Calu3 (cell line): ENCODE measurements around the gene SERPINE3. TPM values are rescaled to one million over a fixed set of nuclear protein-coding genes. Genes with fewer than 3 reads are reported as not detected.

ENCODE experiments used
- BruUV-seq: library from RNA; stranded (reverse); fragments of 400-500 nt; replicated peaks from 2 replicates; lab custom pipeline; 2021; lab: Mats Ljungman, UMichigan
- CTCF ChIA-PET: fragments of 300-600 bp; sonication (Branson Sonifier 250); formaldehyde crosslinking; loops from one replicate; lab custom pipeline; 2022; ENCODE audit warnings: antibody characterized with exemption; lab: Charles Lee
- DNase-seq: peaks from one replicate; pipeline ENCODE4 v3.0.0; 2022
- H3K27ac Mint-ChIP-seq: one replicate; pipeline ENCODE4 v1.8.0; 2022; ENCODE audit warnings: mixed read lengths; ENCODE audit not compliant: unreplicated experiment
- H3K27me3 Mint-ChIP-seq: one replicate; pipeline ENCODE4 v1.8.0; 2022; ENCODE audit warnings: mixed read lengths; ENCODE audit not compliant: unreplicated experiment
- H3K36me3 Mint-ChIP-seq: one replicate; pipeline ENCODE4 v1.8.0; 2022; ENCODE audit warnings: mild to moderate bottlenecking, moderate library complexity, mixed read lengths; ENCODE audit not compliant: insufficient read depth, unreplicated experiment
- H3K4me1 Mint-ChIP-seq: one replicate; pipeline ENCODE4 v1.8.0; 2022; ENCODE audit warnings: mild to moderate bottlenecking, low read depth, mixed read lengths; ENCODE audit not compliant: unreplicated experiment
- H3K4me3 Mint-ChIP-seq: one replicate; pipeline ENCODE4 v1.8.0; 2022; ENCODE audit warnings: mild to moderate bottlenecking, low read depth, moderate library complexity, mixed read lengths; ENCODE audit not compliant: unreplicated experiment
- H3K9me3 Mint-ChIP-seq: one replicate; pipeline ENCODE4 v1.8.0; 2022; ENCODE audit warnings: low read depth, mixed read lengths; ENCODE audit not compliant: unreplicated experiment
- CTCF ChIP-seq: fragments of 200-600 bp; IDR thresholded peaks from one replicate; pipeline ENCODE4 v1.8.0; 2022; ENCODE audit warnings: antibody characterized with exemption; ENCODE audit not compliant: unreplicated experiment
- intact Hi-C: fragments of 100-400 bp; cut with micrococcal nuclease; formaldehyde crosslinking; loops from one replicate; pipeline ENCODE4 v1.10.0; 2022; ENCODE audit not compliant: unreplicated experiment
- total RNA-seq: library from RNA; stranded (reverse); gene quantifications from 2 replicates; pipeline ENCODE4 v1.2.3, GENCODE V29; 2022

SERPINE3 gene
- total RNA-seq, 1 experiment from 2014 or later: not detected

DNA sequence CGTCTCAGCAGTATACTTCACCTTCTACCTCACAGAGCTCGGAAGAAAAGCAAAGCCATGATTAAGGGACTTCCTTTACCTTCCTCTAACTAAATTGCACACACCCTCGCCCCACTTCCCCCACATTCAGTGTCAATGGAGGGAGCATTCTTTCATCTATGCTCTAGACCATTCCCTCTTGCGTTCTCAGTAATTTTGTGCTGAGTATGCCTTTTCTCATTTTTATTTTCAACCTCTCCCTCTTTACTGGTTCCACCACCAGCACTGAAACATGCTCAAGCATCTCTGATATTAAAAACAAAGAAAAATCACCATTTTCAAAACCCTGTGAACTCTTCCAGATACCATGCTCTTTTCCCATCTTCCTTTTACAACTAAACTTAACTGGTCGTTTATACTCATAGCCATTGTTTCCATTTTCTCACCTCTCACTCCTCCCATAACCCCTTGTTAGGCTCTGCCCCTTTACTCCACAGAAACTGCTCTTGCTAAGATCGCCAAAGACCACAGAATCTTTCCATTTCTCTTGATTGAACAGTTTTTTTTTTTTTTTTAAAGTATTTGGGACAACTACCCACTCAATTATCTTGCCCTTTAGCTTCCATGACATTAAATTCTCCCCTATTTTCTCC lies 32.4 kb downstream of the SERPINE3 start:
- intact Hi-C loops: no loop called here
- Mint-ChIP-seq H3K27me3 (no peaks in the 10 kb centered on the region), H3K9me3 (no peaks in the 10 kb centered on the region), H3K4me1 (no peaks in the 10 kb centered on the region), H3K4me3 (no peak overlapping the region), H3K27ac (no peak overlapping the region), H3K36me3 (peaks cover 5% of the 10 kb centered on the region)
- BruUV-seq: no TSS peak
- CTCF ChIA-PET: no interaction called here
- no peak for DNase-seq
- TF ChIP-seq CTCF: no peak

DNA sequence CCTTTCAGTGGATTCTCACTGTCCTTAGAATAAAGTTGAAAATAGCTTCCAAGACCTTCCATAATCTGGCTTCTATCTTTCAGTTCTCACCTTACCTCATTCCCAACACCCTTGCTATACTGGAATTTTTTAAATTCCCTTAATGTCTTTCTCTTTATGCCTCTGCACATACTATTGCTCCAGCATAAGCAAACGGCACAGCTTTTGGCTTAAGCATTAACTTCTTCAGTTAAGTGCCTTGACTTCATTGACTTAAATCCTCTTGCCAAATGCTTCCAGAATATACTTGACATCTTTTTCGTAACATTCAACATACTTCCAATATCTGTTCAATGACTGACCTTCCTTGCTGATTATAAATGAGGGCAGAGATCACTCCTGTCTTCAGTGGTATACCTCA lies 34.0 kb downstream of the SERPINE3 start:
- Mint-ChIP-seq H3K9me3 (no peaks in the 10 kb centered on the region), H3K27me3 (no peaks in the 10 kb centered on the region), H3K4me3 (no peak overlapping the region), H3K4me1 (no peaks in the 10 kb centered on the region), H3K27ac (no peak overlapping the region), H3K36me3 (peaks cover 5% of the 10 kb centered on the region)
- no peak for DNase-seq
- TF ChIP-seq CTCF: no peak
- CTCF ChIA-PET: no interaction called here
- BruUV-seq: no TSS peak
- intact Hi-C loops: no loop called here

DNA sequence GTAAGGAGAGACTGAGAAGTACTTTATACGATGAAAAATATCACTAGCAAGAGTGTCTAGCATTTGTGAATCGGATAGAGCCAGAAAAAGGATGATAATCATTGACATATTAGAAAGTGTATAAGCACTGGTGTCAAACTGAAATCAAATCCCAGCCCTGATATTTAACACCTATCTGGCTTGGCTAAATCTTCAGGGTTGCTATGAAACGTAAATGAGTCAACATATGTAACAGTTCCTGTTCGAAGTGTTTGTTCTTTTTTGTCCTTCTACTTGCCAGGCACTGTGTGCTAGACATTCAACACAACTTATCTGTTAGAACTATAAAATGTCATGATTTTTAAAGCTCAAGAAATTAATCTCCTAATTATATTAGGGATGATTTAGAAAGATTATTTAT lies 40.8 kb downstream of the SERPINE3 start:
- Mint-ChIP-seq H3K4me3 (no peak overlapping the region), H3K27me3 (no peaks in the 10 kb centered on the region), H3K4me1 (no peaks in the 10 kb centered on the region), H3K27ac (no peak overlapping the region), H3K9me3 (no peaks in the 10 kb centered on the region), H3K36me3 (peaks cover 4% of the 10 kb centered on the region)
- BruUV-seq: no TSS peak
- no peak for DNase-seq
- CTCF ChIA-PET: no interaction called here
- no peak for TF ChIP-seq CTCF
- intact Hi-C loops: no loop called here

DNA sequence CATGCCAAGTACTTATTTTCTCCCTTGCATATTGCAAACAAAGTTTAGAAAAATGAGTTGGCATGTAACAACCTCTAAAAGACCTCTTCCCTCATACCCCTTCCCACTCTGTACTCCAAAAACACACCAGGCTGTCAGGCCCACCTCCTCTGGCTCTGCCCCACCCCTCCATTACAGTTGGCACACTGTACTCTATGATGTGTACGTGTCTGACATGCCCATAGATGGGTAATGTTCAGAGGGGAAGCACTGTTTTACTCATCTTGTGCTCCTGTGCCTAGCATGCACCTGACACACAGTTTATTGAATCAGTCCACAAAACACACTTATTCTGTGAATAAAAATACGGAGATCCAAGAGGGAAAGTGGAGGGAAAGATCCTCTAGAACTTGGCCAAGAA lies 45.6 kb downstream of the SERPINE3 start:
- no peaks in the 10 kb centered on the region for H3K36me3 Mint-ChIP-seq
- intact Hi-C loops: no loop called here
- H3K27me3 Mint-ChIP-seq: no peaks in the 10 kb centered on the region
- H3K4me3 Mint-ChIP-seq: no peak overlapping the region
- no peaks in the 10 kb centered on the region for H3K9me3 Mint-ChIP-seq
- no peak for DNase-seq
- no peaks in the 10 kb centered on the region for H3K4me1 Mint-ChIP-seq
- no TSS peak for BruUV-seq
- H3K27ac Mint-ChIP-seq: no peak overlapping the region
- TF ChIP-seq CTCF: no peak
- CTCF ChIA-PET: interaction anchor here (0.6 kb wide), 1 partner anchor 1741 kb away, joined by 3 read pairs; no protein-coding TSS in a partner anchor
